Effector memory CD4-positive, alpha-beta T cell (primary cell): ENCODE measurements around the gene AP5S1.

Experiments used
- DNase-seq, 3 donors: peaks; one replicate each; pipeline ENCODE4 v3.0.0-alpha.2; 2020
- H3K27ac ChIP-seq: 2 replicates; pipeline ENCODE4 v1.7.0; 2013; ENCODE audit warnings: mild to moderate bottlenecking, low read length, moderate library complexity; ENCODE audit not compliant: insufficient read depth, poor library complexity, severe bottlenecking
- H3K27me3 ChIP-seq: replicated peaks from 2 replicates; pipeline ENCODE4 v1.7.0; 2013; ENCODE audit warnings: mild to moderate bottlenecking, low read length; ENCODE audit not compliant: insufficient read depth, control insufficient read depth, poor library complexity, severe bottlenecking
- H3K36me3 ChIP-seq: 2 replicates; pipeline ENCODE4 v1.7.0; 2013; ENCODE audit warnings: mild to moderate bottlenecking, low read length, moderate library complexity; ENCODE audit not compliant: control insufficient read depth, insufficient read depth
- H3K4me1 ChIP-seq: 2 replicates; pipeline ENCODE4 v1.7.0; 2013; ENCODE audit warnings: low read length, mild to moderate bottlenecking; ENCODE audit not compliant: control insufficient read depth, insufficient read depth, poor library complexity, severe bottlenecking
- H3K4me3 ChIP-seq: 2 replicates; pipeline ENCODE4 v1.7.0; 2013; ENCODE audit warnings: low read length, low read depth, mild to moderate bottlenecking; ENCODE audit not compliant: insufficient read depth, poor library complexity, severe bottlenecking
- H3K9me3 ChIP-seq: 2 replicates; pipeline ENCODE4 v1.7.0; 2013; ENCODE audit warnings: mild to moderate bottlenecking, low read length, moderate library complexity; ENCODE audit not compliant: control insufficient read depth

Gene AP5S1

DNA sequence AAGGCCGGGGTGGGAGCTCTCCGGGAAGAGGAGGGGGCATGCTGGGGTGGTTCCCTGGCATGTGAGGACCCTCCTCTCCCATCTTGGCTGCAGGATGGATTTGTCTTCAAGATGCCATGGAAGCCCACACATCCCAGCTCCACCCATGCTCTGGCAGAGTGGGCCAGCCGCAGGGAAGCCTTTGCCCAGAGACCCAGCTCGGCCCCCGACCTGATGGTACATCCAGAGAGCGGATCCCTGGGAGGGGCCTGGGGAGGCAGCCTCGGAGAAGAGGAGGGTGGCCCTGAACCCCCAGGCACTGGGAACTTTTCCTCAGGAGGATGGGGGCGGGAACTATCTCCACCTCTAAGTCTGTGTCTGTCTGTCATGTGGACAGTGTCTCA, 19.5 kb upstream of the AP5S1 start:
- no peak for DNase-seq
- peaks cover 55% of the 10 kb centered on the region for H3K4me1 ChIP-seq

DNA sequence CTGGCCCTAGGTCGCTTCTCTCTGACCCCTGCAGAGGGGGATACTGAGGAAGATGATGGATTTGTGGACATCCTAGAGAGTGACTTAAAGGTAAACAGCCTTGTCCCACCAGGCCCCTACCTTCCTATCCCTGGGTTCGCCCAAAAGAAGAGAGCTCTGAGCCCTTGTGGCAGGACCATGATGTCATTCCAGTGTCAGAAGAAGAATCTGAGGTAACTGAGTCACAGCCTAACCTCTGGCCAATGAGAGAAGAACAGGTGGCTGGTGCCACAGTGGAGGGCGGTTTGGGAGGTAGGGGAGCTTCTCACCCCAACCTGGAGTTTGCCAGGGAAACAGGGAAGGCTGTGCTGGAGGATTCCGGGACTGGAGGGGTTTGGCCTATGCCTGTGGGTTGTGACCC, 19.0 kb upstream of the AP5S1 start:
- peaks cover 55% of the 10 kb centered on the region for H3K4me1 ChIP-seq
- H3K9me3 ChIP-seq = no peaks in the 10 kb centered on the region
- no peaks in the 10 kb centered on the region for H3K27me3 ChIP-seq
- peaks cover 61% of the 10 kb centered on the region for H3K36me3 ChIP-seq
- peak overlapping the region; percentile 65 for H3K27ac ChIP-seq
- H3K4me3 ChIP-seq = no peak overlapping the region
- DNase-seq = no peak

More for the DNA sequence above, 19.5 kb upstream of the AP5S1 start:
- H3K9me3 ChIP-seq = no peaks in the 10 kb centered on the region
- peak overlapping the region; percentile 65 for H3K27ac ChIP-seq
- no peak overlapping the region for H3K4me3 ChIP-seq
- no peaks in the 10 kb centered on the region for H3K27me3 ChIP-seq
- peaks cover 57% of the 10 kb centered on the region for H3K36me3 ChIP-seq

DNA sequence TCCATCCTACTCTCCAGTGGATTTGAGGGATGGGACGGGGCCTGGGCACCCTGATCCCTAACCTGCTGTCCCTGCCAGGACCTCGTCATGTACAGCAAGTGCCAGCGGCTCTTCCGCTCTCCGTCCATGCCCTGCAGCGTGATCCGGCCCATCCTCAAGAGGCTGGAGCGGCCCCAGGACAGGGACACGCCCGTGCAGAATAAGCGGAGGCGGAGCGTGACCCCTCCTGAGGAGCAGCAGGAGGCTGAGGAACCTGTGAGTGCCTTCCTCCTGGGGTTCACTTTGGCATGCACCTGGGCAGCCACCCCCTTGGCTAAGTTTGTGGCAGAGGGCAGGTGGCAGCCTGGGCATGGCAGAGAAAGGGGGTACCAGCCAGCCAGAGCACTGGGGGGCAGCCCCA, 18.5 kb upstream of the AP5S1 start:
- peak overlapping the region; percentile 65 for H3K27ac ChIP-seq

DNA sequence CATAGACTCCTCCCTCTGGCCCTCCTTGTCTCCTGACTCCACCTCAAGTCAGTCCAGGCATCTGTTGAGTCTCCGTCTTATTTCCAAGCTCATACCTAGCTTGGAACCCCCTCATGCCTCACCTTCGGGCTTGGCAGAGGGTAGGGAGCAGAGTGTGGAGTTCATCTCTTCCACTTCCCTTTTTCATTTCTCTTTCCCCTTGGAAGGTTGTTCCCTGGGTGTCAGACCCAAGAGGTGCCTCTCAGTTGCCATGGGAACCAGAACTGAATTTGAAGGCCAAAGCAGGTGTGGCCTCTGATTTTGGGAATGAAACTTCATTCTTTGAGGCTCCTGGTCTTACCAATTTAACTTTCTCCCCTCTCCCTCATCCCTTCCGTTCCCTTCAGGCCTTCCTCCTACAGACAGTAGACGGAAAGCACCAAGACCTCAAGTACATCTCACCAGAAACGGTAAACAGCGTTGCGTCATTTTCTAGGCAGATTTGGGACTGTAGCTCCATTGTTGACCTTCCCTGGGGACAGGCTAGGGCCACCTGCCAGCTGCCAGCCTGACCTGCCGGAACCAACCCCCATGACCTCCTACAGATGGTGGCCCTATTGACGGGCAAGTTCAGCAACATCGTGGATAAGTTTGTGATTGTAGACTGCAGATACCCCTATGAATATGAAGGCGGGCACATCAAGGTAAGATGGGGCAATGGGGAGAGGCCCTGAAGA, 17.7 kb upstream of the AP5S1 start:
- H3K36me3 ChIP-seq = peaks cover 61% of the 10 kb centered on the region
- peak overlapping the region; percentile 27 for H3K27ac ChIP-seq
- no peaks in the 10 kb centered on the region for H3K27me3 ChIP-seq
- no peak for DNase-seq
- H3K9me3 ChIP-seq = no peaks in the 10 kb centered on the region
- H3K4me3 ChIP-seq = no peak overlapping the region
- peaks cover 61% of the 10 kb centered on the region for H3K4me1 ChIP-seq

More for the DNA sequence above, 18.5 kb upstream of the AP5S1 start:
- Histone ChIP-seq H3K4me1 (peaks cover 57% of the 10 kb centered on the region), H3K36me3 (peaks cover 61% of the 10 kb centered on the region), H3K9me3 (no peaks in the 10 kb centered on the region), H3K4me3 (no peak overlapping the region), H3K27me3 (no peaks in the 10 kb centered on the region)
- no peak for DNase-seq

DNA sequence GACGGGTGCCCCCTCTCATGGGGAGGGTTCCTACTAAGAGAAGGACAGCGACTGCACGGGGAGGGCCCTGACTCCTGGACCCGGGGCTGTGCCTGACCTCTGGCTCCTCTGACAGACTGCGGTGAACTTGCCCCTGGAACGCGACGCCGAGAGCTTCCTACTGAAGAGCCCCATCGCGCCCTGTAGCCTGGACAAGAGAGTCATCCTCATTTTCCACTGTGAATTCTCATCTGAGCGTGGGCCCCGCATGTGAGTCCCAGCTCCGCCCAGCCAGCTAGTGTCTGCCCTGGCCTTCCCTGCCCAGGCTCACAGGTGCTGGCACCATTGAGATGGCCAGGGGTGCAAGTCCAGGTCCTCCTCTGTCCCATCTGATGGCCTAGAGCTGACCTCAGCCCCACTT, 17.1 kb upstream of the AP5S1 start:
- Histone ChIP-seq H3K36me3 (peaks cover 61% of the 10 kb centered on the region), H3K27me3 (no peaks in the 10 kb centered on the region), H3K9me3 (no peaks in the 10 kb centered on the region), H3K4me3 (no peak overlapping the region), H3K27ac (peak overlapping the region; percentile 27), H3K4me1 (peaks cover 60% of the 10 kb centered on the region)
- DNase-seq = no peak

DNA sequence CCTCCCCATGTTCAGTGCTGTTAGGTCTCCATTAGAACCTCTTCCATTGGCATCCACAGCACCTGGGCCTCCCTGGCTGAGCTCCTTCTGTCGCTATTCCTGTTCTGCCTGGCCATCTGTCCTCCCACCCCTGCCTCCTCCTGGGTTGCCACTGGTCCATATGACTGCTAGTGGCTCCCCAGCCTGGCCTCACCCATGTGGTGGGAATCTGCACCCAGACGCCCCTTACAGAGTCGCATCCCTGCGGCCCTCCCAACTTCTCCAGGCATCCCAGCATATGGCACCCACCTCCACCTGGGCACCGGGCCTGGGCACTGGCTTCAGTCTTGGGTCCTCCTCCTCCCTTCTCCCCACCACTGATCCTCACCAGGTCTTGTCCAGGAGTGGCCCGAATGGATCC, 16.5 kb upstream of the AP5S1 start:
- Histone ChIP-seq H3K36me3 (peaks cover 61% of the 10 kb centered on the region), H3K27me3 (no peaks in the 10 kb centered on the region), H3K9me3 (no peaks in the 10 kb centered on the region), H3K4me1 (peaks cover 54% of the 10 kb centered on the region), H3K27ac (peak overlapping the region; percentile 40), H3K4me3 (no peak overlapping the region)
- DNase-seq = no peak

DNA sequence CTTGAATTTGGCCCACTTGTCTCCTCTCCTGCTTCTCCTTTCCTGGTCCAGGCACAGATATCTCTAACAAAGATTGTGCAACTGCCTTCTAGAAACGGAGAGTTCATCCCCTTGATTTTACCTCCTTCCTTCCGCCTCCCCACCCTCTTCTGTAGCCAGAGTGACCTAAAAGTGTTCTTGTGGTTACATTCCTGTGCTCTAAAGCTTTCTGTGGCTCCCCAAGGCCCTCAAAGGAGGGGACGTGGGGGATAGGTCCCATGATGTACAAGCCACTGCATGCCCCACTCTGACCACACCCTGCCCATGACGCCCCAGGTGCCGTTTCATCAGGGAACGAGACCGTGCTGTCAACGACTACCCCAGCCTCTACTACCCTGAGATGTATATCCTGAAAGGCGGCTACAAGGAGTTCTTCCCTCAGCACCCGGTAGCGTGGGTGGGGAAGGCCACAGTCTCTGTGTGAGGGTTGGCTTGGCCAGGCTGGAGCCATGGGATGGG, 16.0 kb upstream of the AP5S1 start:
- peaks cover 61% of the 10 kb centered on the region for H3K36me3 ChIP-seq
- H3K27ac ChIP-seq = peak overlapping the region; percentile 40
- H3K9me3 ChIP-seq = no peaks in the 10 kb centered on the region
- peaks cover 50% of the 10 kb centered on the region for H3K4me1 ChIP-seq
- H3K4me3 ChIP-seq = no peak overlapping the region
- H3K27me3 ChIP-seq = no peaks in the 10 kb centered on the region
- no peak for DNase-seq

DNA sequence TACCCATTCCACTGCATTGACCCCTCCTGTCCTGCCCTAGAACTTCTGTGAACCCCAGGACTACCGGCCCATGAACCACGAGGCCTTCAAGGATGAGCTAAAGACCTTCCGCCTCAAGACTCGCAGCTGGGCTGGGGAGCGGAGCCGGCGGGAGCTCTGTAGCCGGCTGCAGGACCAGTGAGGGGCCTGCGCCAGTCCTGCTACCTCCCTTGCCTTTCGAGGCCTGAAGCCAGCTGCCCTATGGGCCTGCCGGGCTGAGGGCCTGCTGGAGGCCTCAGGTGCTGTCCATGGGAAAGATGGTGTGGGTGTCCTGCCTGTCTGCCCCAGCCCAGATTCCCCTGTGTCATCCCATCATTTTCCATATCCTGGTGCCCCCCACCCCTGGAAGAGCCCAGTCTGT, 15.6 kb upstream of the AP5S1 start:
- DNase-seq = no peak
- Histone ChIP-seq H3K9me3 (no peaks in the 10 kb centered on the region), H3K27ac (no peak overlapping the region), H3K36me3 (peaks cover 61% of the 10 kb centered on the region), H3K27me3 (no peaks in the 10 kb centered on the region), H3K4me1 (peaks cover 48% of the 10 kb centered on the region), H3K4me3 (no peak overlapping the region)

DNA sequence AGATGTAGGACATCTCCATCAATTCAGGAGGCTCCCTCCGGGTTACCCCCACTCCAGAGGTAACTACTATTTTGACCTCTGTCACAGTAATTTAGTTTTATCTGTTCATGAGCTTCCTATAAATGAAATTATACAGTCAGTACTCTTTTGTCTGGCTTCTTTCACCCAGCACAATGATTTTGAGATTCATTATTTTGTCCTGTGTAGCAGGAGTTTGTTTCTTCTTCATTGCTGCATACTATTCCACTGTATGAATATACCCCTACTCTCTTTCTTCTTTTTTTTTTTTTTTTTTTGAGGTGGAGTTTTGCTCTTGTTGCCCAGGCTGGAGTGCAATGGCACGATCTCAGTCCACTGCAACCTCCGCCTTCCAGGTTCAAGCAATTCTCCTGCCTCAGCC, 11.8 kb upstream of the AP5S1 start:
- peak overlapping the region; percentile 39 for H3K27ac ChIP-seq
- no peaks in the 10 kb centered on the region for H3K27me3 ChIP-seq
- H3K9me3 ChIP-seq = no peaks in the 10 kb centered on the region
- no peak overlapping the region for H3K4me3 ChIP-seq
- peaks cover 53% of the 10 kb centered on the region for H3K4me1 ChIP-seq
- peaks cover 27% of the 10 kb centered on the region for H3K36me3 ChIP-seq
- DNase-seq = no peak

DNA sequence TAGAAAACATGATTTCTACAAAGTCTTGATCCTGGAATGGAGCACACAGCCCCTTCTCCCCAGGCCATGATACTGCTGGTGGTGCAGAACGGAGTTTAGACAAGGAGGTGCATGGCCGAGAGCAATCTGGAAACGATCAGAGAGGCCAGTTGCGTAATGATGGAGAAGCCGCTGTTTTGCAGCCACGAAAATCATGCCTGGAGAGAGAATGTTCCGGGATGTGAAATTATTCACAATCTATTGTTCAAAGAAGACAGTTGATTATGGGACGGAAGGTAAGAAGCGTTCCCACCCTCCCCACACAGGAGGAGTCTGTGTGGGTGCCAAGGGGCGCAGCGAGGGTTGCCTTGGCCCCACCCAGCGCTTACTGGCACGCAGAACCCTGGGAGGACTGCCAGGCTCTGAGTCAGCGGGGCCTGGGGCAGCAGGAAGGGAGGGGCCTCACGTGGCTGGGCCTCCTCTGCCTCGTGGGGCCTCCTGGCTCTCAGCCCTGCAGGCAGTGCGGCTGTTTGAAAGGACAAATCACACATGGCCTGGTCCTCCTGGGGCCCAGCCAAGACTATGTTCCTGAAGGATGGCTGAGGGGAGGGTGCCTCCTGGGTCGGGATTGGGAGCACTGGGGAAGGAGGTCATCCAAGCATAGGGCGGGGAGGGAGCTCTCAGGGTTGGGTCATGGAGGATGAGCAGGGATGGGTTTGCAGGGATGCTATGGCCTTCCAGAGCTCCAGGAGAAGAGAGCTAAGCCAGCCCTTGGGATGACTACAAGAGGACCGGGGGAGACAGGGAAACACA, 8.7 kb upstream of the AP5S1 start:
- Histone ChIP-seq H3K27ac (peak overlapping the region; percentile 95), H3K27me3 (no peaks in the 10 kb centered on the region), H3K9me3 (no peaks in the 10 kb centered on the region), H3K4me1 (peaks cover 74% of the 10 kb centered on the region), H3K36me3 (no peaks in the 10 kb centered on the region), H3K4me3 (peak overlapping the region; percentile 44)
- DNase-seq = peak; percentile 85 to 93 (median 87)
